ENCODE measurements around the gene DNAAF2.

GRCh38 chr14:49641697-49642129 is 6.7 kb upstream of the DNAAF2 start:
- TF ChIP-seq, protein P1, sequence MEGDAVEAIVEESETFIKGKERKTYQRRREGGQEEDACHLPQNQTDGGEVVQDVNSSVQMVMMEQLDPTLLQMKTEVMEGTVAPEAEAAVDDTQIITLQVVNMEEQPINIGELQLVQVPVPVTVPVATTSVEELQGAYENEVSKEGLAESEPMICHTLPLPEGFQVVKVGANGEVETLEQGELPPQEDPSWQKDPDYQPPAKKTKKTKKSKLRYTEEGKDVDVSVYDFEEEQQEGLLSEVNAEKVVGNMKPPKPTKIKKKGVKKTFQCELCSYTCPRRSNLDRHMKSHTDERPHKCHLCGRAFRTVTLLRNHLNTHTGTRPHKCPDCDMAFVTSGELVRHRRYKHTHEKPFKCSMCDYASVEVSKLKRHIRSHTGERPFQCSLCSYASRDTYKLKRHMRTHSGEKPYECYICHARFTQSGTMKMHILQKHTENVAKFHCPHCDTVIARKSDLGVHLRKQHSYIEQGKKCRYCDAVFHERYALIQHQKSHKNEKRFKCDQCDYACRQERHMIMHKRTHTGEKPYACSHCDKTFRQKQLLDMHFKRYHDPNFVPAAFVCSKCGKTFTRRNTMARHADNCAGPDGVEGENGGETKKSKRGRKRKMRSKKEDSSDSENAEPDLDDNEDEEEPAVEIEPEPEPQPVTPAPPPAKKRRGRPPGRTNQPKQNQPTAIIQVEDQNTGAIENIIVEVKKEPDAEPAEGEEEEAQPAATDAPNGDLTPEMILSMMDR (IDR thresholded peaks at IDR 0.05), result no peak
- TF ChIP-seq POLR2A (IDR thresholded peaks at IDR 0.05), result no peak
